ENCODE results near the gene TP53I13.

The TP53I13 gene

GRCh38 chr17:29586676-29587469 is 18.4 kb downstream of the TP53I13 start:
- peak in 1 of 2 experiments; percentile 36 for DNase-seq (ENCODE audit: low read depth in 1 of 2, low spot score in 1 of 2)
- Histone ChIP-seq H3K27ac (replicated peaks) (no peak overlapping the region), H3K4me3 (replicated peaks; ENCODE audit: insufficient read depth, low read length) (no peak overlapping the region), H3K27me3 (ENCODE audit: insufficient read depth, poor library complexity, severe bottlenecking) (no peaks in the 10 kb centered on the region)
- no peak for TF ChIP-seq CTCF (IDR thresholded peaks at IDR 0.05; ENCODE audit: insufficient read depth, low read length)
- 0 out of 2 replicates have a peak, but pooled peaks have one; percentile 16 for TF ChIP-seq SPI1 (IDR thresholded peaks at IDR 0.05; ENCODE audit: borderline replicate concordance, low read depth)

- Histone ChIP-seq H3K4me3 (replicated peaks; ENCODE audit: insufficient read depth, low read length) (no peak overlapping the region), H3K27ac (replicated peaks) (no peak overlapping the region), H3K27me3 (ENCODE audit: insufficient read depth, poor library complexity, severe bottlenecking) (no peaks in the 10 kb centered on the region)
- no peak for TF ChIP-seq CTCF (IDR thresholded peaks at IDR 0.05; ENCODE audit: insufficient read depth, low read length)
- no peak for TF ChIP-seq SPI1 (IDR thresholded peaks at IDR 0.05; ENCODE audit: borderline replicate concordance, low read depth)
- no peak for TF ChIP-seq POLR2AphosphoS5 (IDR thresholded peaks at IDR 0.05; ENCODE audit: low read depth)
- no peak for TF ChIP-seq GABPA (IDR thresholded peaks at IDR 0.05; ENCODE audit: low read depth)
- no peak for DNase-seq (ENCODE audit: low read depth in 1 of 2, low spot score in 1 of 2)
Observed at GRCh38 chr17:29587591-29587990, 19.1 kb downstream of the TP53I13 start.

DNA sequence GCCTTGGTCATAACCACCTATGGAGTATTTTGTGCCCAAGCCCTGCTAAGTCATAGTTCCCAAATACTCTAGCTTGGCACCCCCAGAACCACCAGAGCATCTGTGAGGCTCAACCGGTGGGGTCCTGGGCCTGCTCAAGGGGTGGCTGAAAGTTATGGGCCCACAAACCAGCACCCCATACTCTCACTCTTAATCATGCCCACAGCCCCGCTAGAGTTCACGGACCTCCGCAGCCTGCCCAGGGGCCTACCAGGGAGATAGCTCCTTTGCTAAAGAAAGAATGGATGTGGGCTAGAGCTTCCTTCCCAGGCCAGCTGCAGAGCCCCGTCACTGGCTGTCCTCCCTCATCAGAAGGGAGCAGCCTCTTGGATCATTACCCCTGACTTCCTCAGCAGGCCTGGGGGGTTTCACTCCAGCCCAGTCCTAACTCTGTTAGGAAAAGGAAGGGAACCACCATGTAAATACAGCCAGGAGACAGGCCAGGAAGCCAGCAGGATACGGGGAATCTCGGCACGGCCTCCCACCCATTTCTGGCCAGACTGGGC is 19.6 kb downstream of the TP53I13 start:
- DNase-seq (ENCODE audit: low read depth in 1 of 2, low spot score in 1 of 2), result no peak
- no peak for TF ChIP-seq SPI1 (IDR thresholded peaks at IDR 0.05; ENCODE audit: borderline replicate concordance, low read depth)
- no peak for TF ChIP-seq POLR2AphosphoS5 (IDR thresholded peaks at IDR 0.05; ENCODE audit: low read depth)
- no peak for TF ChIP-seq REST (IDR thresholded peaks at IDR 0.05; ENCODE audit: insufficient replicate concordance, low read depth)
- TF ChIP-seq CTCF (IDR thresholded peaks at IDR 0.05; ENCODE audit: insufficient read depth, low read length), result no peak
- no peak for TF ChIP-seq GABPA (IDR thresholded peaks at IDR 0.05; ENCODE audit: low read depth)
- Histone ChIP-seq H3K27me3 (ENCODE audit: insufficient read depth, poor library complexity, severe bottlenecking) (no peaks in the 10 kb centered on the region), H3K27ac (replicated peaks) (peak overlapping the region; percentile 47), H3K4me3 (replicated peaks; ENCODE audit: insufficient read depth, low read length) (peak overlapping the region; percentile 82)

DNA sequence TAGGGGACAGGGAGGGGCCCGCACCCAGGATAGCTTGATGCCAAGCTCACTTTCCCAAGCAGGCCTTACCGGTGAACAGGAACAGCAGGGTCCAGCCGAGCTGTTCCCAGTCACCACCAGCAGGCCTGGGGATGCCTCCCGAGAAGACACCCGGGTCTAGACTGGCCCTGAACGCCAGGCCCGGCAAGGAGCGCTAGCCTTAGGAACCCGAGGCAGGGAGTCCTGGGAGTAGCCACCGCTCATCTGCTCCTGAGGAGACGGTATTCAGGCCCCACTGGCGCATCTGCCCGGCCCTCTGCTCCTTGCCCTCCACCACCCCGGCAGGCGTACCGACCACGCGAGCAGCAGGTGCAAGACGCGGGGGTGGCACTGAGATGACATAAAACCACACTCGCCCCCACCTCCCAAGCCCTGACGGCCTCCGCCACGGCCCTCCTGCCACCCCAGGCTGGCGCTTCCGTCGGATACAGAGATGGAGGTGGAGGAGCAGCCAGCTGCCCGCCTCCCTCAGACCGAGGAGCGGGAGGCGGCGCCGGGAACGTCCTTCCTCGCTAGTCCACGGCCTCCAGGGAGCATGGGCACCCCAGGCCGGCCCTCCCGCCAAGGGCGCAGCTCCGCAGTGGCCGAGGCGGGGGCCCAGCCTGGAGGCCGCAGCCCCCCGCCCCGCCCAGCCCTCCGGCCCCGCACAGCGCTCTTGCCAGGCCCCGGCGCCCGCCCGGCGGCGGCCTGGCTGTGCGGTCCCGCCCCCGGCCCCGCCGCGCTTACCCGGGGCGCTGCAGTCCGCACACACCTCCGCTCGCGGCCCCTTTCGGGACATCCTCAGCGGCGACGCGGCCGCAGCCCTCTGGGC is 20.3 kb downstream of the TP53I13 start:
- TF ChIP-seq GABPA (IDR thresholded peaks at IDR 0.05; ENCODE audit: low read depth) (no peak), SPI1 (IDR thresholded peaks at IDR 0.05; ENCODE audit: borderline replicate concordance, low read depth) (no peak), CTCF (IDR thresholded peaks at IDR 0.05; ENCODE audit: insufficient read depth, low read length) (no peak), POLR2AphosphoS5 (IDR thresholded peaks at IDR 0.05; ENCODE audit: low read depth) (no peak), REST (IDR thresholded peaks at IDR 0.05; ENCODE audit: insufficient replicate concordance, low read depth) (no peak)
- Histone ChIP-seq H3K4me3 (replicated peaks; ENCODE audit: insufficient read depth, low read length) (peak overlapping the region; percentile 82), H3K27me3 (ENCODE audit: insufficient read depth, poor library complexity, severe bottlenecking) (no peaks in the 10 kb centered on the region), H3K27ac (replicated peaks) (peak overlapping the region; percentile 47)
- DNase-seq (ENCODE audit: low read depth in 1 of 2, low spot score in 1 of 2), result peak in 1 of 2 experiments; percentile 21

Data from HL-60 (cell line).